Mesodermal cell (in vitro differentiated cells): Measurements from ENCODE around the gene PLEKHD1.

Experiments used
- H3K27ac ChIP-seq: 2 replicates; pipeline ENCODE4 v1.7.0; 2013; ENCODE audit warnings: mild to moderate bottlenecking, low read depth, low read length, moderate library complexity; ENCODE audit not compliant: severe bottlenecking
- H3K36me3 ChIP-seq: 2 replicates; pipeline ENCODE4 v1.7.1; 2013; ENCODE audit warnings: mild to moderate bottlenecking, low read length, moderate library complexity; ENCODE audit not compliant: control insufficient read depth, insufficient read depth
- H3K4me1 ChIP-seq: one replicate; pipeline ENCODE4 v1.7.1; 2013; ENCODE audit warnings: mild to moderate bottlenecking, low read length; ENCODE audit not compliant: insufficient read depth, control insufficient read depth, poor library complexity, severe bottlenecking
- H3K4me3 ChIP-seq: 2 replicates; pipeline ENCODE4 v1.7.0; 2013; ENCODE audit warnings: low read length, control low read depth, mild to moderate bottlenecking; ENCODE audit not compliant: insufficient read depth, poor library complexity, severe bottlenecking; ENCODE audit errors: extremely low read depth
- H3K9me3 ChIP-seq: 2 replicates; pipeline ENCODE4 v1.7.1; 2013; ENCODE audit warnings: mild to moderate bottlenecking, low read length, moderate library complexity; ENCODE audit not compliant: control insufficient read depth
- WGBS, 2 experiments: methylation state at CpG; one replicate each; pipeline ENCODE4 v1.1.5; 2013; ENCODE audit warnings: missing lambda C conversion rate in 2 of 2; ENCODE audit not compliant: insufficient coverage in 2 of 2; 5-methylcytosine and 5-hydroxymethylcytosine counted together

PLEKHD1 gene

DNA sequence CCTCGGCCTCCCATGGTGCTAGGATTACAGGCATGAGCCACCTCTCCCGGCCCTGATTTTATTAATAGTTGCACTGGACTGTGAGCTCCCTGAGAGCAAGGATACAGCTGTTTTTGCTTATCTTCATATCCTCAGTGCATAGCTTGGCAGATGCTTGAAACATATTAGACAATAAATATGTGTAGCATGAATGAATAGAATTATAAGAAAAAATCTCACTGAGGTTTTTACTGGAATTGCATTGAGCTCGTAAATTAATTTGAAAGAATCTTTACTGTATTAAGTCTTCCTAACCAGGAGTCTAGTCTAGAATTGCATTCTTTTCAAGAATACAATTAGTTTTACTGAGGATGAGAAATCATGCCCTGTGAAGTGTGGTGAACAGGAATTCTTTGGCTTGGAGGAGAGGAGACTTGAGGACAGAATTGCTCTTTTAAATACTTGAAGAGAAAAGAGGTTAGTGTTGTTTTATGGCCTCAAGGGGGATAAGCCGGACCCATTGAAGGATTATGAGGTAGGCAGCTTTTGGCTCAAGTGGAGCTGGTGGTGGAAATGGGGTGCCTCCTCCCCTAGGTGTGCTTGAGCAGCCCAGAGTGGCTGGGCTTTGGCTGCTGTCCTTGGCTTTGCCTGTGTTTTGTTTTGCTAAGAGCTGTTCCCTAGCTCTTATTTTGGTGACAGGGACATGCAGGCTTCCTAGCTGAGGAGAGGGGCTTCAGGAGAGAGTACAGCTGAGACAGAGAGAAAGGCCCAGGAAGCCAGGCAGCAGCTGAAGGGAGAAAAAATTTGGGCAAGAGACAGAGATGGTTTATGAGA is 34.0 kb downstream of the PLEKHD1 start:
- H3K27ac ChIP-seq, result no peak overlapping the region
- WGBS, 2 experiments, result 92 to 100% methylated on average over 2 of the region's 4 CpGs
- H3K36me3 ChIP-seq, result no peaks in the 10 kb centered on the region

DNA sequence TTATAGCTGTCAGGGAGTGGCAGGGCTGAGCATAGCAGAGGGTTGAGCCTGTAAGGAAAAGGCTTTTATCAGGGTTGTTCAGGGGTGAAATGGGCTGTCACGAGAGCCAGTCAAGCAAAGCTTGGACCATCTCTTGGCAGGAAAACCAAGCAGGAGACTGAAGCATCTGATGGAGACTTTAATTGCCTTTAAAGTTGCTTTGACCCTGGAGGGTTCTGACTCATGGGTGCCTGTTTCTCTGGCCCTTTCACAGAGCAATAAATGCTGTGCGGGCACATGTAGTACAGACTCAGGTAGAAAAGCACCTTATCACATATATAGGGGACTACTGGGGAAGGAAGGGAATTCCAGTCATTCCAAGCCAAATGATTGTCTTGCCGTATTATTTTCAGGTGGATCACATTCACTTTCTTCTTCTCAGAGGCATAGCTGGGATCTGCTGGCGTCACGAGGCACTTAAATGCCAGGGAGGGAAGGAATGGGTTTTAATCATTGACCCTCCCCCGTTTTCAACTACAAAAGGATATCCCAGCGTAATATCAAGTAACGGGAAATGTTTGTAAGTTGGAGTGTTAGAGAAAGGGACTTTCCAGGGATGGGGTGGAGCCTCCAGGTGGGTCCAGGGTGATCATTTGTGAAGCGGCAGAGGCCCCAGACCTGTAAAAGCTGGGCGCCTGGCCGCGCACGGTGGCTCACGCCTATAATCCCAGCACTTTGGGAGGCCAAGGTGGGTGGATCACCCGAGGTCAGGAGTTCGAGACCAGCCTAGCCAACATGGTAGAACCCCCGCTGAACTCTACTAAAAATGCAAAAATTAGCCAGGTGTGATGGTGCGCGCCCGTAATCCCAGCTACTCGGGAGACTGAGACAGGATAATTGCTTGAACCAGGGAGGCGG is 34.9 kb downstream of the PLEKHD1 start:
- Histone ChIP-seq H3K4me1 (no peaks in the 10 kb centered on the region), H3K4me3 (no peak overlapping the region), H3K36me3 (no peaks in the 10 kb centered on the region), H3K27ac (no peak overlapping the region), H3K9me3 (no peaks in the 10 kb centered on the region)
- 86 to 89% methylated on average over 18 to 19 of the region's 22 CpGs for WGBS, 2 experiments

More for the DNA sequence above, 34.0 kb downstream of the PLEKHD1 start:
- Histone ChIP-seq H3K9me3 (no peaks in the 10 kb centered on the region), H3K4me3 (no peak overlapping the region), H3K4me1 (no peaks in the 10 kb centered on the region)

DNA sequence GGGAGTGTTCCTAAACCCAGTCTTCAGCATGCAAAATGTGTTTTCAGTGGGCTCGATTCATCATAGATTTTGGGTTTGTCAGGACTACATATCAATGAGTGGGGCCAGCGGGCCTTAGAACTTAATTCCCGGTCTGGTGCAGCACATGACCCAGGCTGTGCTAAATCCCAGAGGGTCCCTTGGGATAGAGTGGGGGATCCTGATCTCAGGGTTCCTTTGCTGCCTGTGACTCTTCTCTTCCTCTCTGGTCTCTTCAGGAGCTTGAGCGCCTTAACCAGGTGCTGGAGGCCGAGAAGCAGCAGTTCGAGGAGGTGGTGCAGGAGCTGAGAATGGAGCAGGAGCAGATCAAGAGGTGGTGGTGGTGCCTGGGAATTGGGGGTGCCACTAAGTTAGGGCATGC is 37.5 kb downstream of the PLEKHD1 start:
- H3K9me3 ChIP-seq, result no peaks in the 10 kb centered on the region
- H3K4me3 ChIP-seq, result no peak overlapping the region
- H3K4me1 ChIP-seq, result no peaks in the 10 kb centered on the region
- 92 to 94% methylated on average over 1 to 4 of the region's 6 CpGs for WGBS, 2 experiments
- H3K27ac ChIP-seq, result no peak overlapping the region
- H3K36me3 ChIP-seq, result no peaks in the 10 kb centered on the region

- Histone ChIP-seq H3K4me3 (no peak overlapping the region), H3K36me3 (no peaks in the 10 kb centered on the region), H3K27ac (no peak overlapping the region), H3K9me3 (no peaks in the 10 kb centered on the region), H3K4me1 (no peaks in the 10 kb centered on the region)
- WGBS, 2 experiments, result 82% methylated on average over 5 of the region's 6 CpGs
Measured at GRCh38 chr14:69525896-69526295, 41.4 kb downstream of the PLEKHD1 start.

- no peaks in the 10 kb centered on the region for H3K9me3 ChIP-seq
- H3K27ac ChIP-seq, result no peak overlapping the region
- WGBS, 2 experiments, result 95 to 96% methylated on average over 12 of the region's 14 CpGs
- H3K4me3 ChIP-seq, result no peak overlapping the region
- no peaks in the 10 kb centered on the region for H3K4me1 ChIP-seq
- no peaks in the 10 kb centered on the region for H3K36me3 ChIP-seq
Measured at GRCh38 chr14:69527635-69528034, 43.1 kb downstream of the PLEKHD1 start.

DNA sequence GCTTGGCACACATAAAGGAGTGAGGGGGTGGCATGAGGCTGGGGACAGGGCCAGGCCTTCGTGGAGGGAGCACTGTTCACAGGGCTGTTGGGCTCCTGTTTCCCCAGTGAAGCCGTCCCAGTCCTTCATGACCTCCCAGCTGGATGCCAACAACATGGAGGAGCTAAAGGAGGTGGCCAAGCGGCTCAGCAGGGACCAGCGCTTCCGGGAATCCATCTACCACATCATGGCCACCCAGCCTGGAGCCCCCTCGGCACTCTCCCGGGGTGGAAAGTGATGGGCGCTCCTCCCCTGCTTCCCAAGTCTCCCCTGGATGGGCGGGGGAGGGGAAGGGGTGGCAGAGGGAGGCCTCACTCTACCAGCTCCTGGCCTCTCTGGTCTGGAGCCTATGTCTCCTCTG is 43.6 kb downstream of the PLEKHD1 start:
- Histone ChIP-seq H3K9me3 (no peaks in the 10 kb centered on the region), H3K27ac (no peak overlapping the region), H3K36me3 (no peaks in the 10 kb centered on the region), H3K4me1 (no peaks in the 10 kb centered on the region), H3K4me3 (no peak overlapping the region)
- WGBS, 2 experiments, result 84 to 96% methylated on average over 4 to 5 of the region's 9 CpGs

DNA sequence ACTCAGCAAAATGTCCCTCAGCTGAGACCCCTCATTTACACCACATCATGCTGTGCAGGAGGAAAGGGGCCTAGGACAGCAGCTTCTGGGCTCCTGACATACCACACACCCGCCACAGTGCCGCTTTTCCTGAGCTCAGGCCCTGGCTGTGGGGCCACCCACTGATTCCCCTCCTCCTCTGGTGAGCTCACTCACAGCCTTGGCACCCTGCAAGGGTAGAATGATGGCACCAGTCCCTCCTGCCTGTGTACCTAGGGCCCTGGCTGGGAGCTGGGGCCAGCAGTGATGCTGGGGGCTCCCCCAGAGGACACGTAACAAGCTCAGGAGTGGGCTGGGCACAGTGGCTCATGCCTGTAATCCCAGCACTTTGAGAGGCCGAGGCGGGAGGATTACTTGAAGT is 44.4 kb downstream of the PLEKHD1 start:
- Histone ChIP-seq H3K36me3 (no peaks in the 10 kb centered on the region), H3K9me3 (no peaks in the 10 kb centered on the region), H3K27ac (no peak overlapping the region), H3K4me1 (no peaks in the 10 kb centered on the region), H3K4me3 (no peak overlapping the region)
- WGBS, 2 experiments, result 96 to 100% methylated on average over 1 to 5 of the region's 5 CpGs

DNA sequence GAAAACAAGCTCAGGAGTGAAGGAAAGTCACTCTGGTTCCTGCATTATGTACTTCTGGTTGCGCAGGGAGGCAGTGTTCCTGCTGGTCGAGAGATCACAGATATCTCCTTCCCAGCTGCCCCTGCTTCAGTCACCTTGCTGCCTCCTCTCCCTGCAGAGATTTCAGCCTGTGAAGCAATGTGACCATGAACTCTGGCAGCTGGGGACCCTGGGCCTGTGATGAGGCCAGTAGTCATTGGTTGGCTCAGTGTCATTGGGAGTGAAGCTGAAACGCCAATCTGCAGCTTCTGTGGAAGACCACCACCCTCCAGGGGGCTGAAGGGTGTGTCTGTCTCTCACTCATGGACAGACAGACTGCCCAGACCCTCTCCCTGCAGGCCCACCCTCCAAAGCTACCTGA is 45.0 kb downstream of the PLEKHD1 start:
- Histone ChIP-seq H3K36me3 (no peaks in the 10 kb centered on the region), H3K4me1 (no peaks in the 10 kb centered on the region), H3K27ac (no peak overlapping the region), H3K9me3 (no peaks in the 10 kb centered on the region), H3K4me3 (no peak overlapping the region)
- WGBS, 2 experiments, result 77 to 91% methylated on average over 3 of the region's 3 CpGs

DNA sequence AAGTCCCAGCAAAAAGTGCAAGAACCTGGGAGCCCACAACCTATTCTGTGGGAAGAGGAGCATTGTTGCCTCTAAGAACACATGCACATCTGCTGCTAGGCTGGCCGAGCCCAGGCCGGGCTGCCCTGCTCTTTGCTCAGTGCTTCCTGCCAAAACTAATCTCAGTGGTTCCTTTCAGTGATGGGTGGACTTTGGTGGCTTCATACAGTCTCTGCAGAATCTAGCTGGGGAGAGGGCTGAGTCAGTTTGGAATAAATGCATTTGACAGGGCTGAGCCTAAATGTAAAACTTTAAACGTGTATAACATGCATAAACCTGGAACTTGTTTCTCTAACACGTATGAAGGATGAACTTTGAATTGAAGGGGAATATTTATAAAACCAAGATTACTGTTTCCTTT is 45.6 kb downstream of the PLEKHD1 start:
- Histone ChIP-seq H3K9me3 (no peaks in the 10 kb centered on the region), H3K36me3 (no peaks in the 10 kb centered on the region), H3K4me1 (no peaks in the 10 kb centered on the region), H3K4me3 (no peak overlapping the region), H3K27ac (no peak overlapping the region)
- 60 to 100% methylated on average over 1 of the region's 4 CpGs for WGBS, 2 experiments

GRCh38 chr14:69531135-69531534 is 46.6 kb downstream of the PLEKHD1 start:
- Histone ChIP-seq H3K9me3 (no peaks in the 10 kb centered on the region), H3K36me3 (no peaks in the 10 kb centered on the region), H3K27ac (no peak overlapping the region), H3K4me1 (no peaks in the 10 kb centered on the region), H3K4me3 (no peak overlapping the region)
- 100% methylated on average over 1 of the region's 3 CpGs for WGBS, 2 experiments
